Mesenchymal stem cell (in vitro differentiated cells and primary cell): ENCODE data around the gene PARD3B.

ENCODE experiments used
- DNase-seq: peaks from one replicate; pipeline ENCODE4 v3.0.0-alpha.2; 2013
- H2AFZ ChIP-seq: one replicate; pipeline ENCODE4 v1.6.1; 2013; ENCODE audit warnings: low read depth, mild to moderate bottlenecking, control low read depth, inconsistent platforms, low read length, moderate library complexity
- H2AK5ac ChIP-seq: 2 replicates; pipeline ENCODE4 v1.6.1; 2013; ENCODE audit warnings: low read length, moderate library complexity, mild to moderate bottlenecking, inconsistent platforms; ENCODE audit not compliant: severe bottlenecking
- H2BK120ac ChIP-seq: one replicate; pipeline ENCODE4 v1.6.1; 2013; ENCODE audit warnings: low read depth, mild to moderate bottlenecking, inconsistent platforms, low read length, moderate library complexity
- H2BK12ac ChIP-seq, 2 experiments: one replicate each; pipeline ENCODE4 v1.6.1; 2013; ENCODE audit warnings: inconsistent platforms in 2 of 2, low read length in 2 of 2, mild to moderate bottlenecking in 2 of 2, moderate library complexity in 2 of 2, control low read depth in 1 of 2
- H2BK15ac ChIP-seq: one replicate; pipeline ENCODE4 v1.6.1; 2013; ENCODE audit warnings: mild to moderate bottlenecking, low read depth, inconsistent platforms; ENCODE audit not compliant: poor library complexity, severe bottlenecking
- H2BK5ac ChIP-seq: 2 replicates; pipeline ENCODE4 v1.6.1; 2013; ENCODE audit warnings: low read depth, mild to moderate bottlenecking, low read length, control low read depth, inconsistent platforms; ENCODE audit not compliant: poor library complexity, severe bottlenecking
- H3K14ac ChIP-seq, 2 experiments: one replicate each; pipeline ENCODE4 v1.6.1; 2013; ENCODE audit warnings: inconsistent platforms in 2 of 2, low read length in 2 of 2, control low read depth in 1 of 2, mild to moderate bottlenecking in 1 of 2, moderate library complexity in 1 of 2
- H3K18ac ChIP-seq, 2 experiments: one replicate each; pipeline ENCODE4 v1.6.1; 2013; ENCODE audit warnings: inconsistent platforms in 2 of 2, low read length in 2 of 2, control low read depth in 1 of 2, low read depth in 1 of 2, mild to moderate bottlenecking in 1 of 2
- H3K23ac ChIP-seq, 2 experiments: one replicate each; pipeline ENCODE4 v1.6.1; 2013; ENCODE audit warnings: inconsistent platforms in 2 of 2, low read length in 2 of 2, mild to moderate bottlenecking in 2 of 2, moderate library complexity in 2 of 2, control low read depth in 1 of 2
- H3K27ac ChIP-seq: 2 replicates; pipeline ENCODE4 v1.5.1; 2013; ENCODE audit warnings: mild to moderate bottlenecking, moderate library complexity, low read length, control low read depth, inconsistent platforms; ENCODE audit not compliant: poor library complexity, severe bottlenecking
- H3K27me3 ChIP-seq, 2 experiments: 2 replicates each; pipeline versions ENCODE4 v1.6.1 to v1.7.0; 2013; ENCODE audit warnings: low read length in 2 of 2, mild to moderate bottlenecking in 2 of 2, moderate library complexity in 2 of 2, control low read depth in 1 of 2, inconsistent platforms in 1 of 2; ENCODE audit not compliant: control insufficient read depth in 1 of 2, insufficient read depth in 1 of 2
- H3K36me3 ChIP-seq, 2 experiments: 2 replicates each; pipeline versions ENCODE4 v1.6.1 to v1.7.0; 2013; ENCODE audit warnings: low read length in 2 of 2, control low read depth in 1 of 2, inconsistent platforms in 1 of 2, low read depth in 1 of 2, mild to moderate bottlenecking in 1 of 2; ENCODE audit not compliant: insufficient read depth in 2 of 2, control insufficient read depth in 1 of 2
- H3K4ac ChIP-seq, 2 experiments: one replicate each; pipeline ENCODE4 v1.6.1; 2013; ENCODE audit warnings: inconsistent platforms in 2 of 2, low read length in 2 of 2, mild to moderate bottlenecking in 2 of 2, moderate library complexity in 2 of 2, control low read depth in 1 of 2, low read depth in 1 of 2
- H3K4me1 ChIP-seq: 2 replicates; pipeline ENCODE4 v1.6.1; 2013; ENCODE audit warnings: low read depth, low read length, control low read depth; ENCODE audit not compliant: control insufficient read depth, insufficient read depth
- H3K4me2 ChIP-seq: 2 replicates; pipeline ENCODE4 v1.6.1; 2013; ENCODE audit warnings: low read length, mild to moderate bottlenecking, inconsistent platforms; ENCODE audit not compliant: poor library complexity, severe bottlenecking
- H3K4me3 ChIP-seq, 2 experiments: 2 replicates each; pipeline versions ENCODE4 v1.5.1 to v1.7.0; 2013; ENCODE audit warnings: low read length in 2 of 2, mild to moderate bottlenecking in 2 of 2, control low read depth in 1 of 2, low read depth in 1 of 2; ENCODE audit not compliant: insufficient read depth in 1 of 2
- H3K79me1 ChIP-seq: replicated peaks from 2 replicates; pipeline ENCODE4 v1.6.1; 2013; ENCODE audit warnings: mild to moderate bottlenecking, control low read depth, low read length, inconsistent platforms; ENCODE audit not compliant: poor library complexity, severe bottlenecking
- H3K9ac ChIP-seq: 2 replicates; pipeline ENCODE4 v1.7.0; 2013; ENCODE audit warnings: mild to moderate bottlenecking, low read length, moderate library complexity
- H3K9me3 ChIP-seq: 2 replicates; pipeline ENCODE4 v1.7.0; 2013; ENCODE audit warnings: mild to moderate bottlenecking, low read length; ENCODE audit not compliant: control insufficient read depth
- H4K8ac ChIP-seq: one replicate; pipeline ENCODE4 v1.6.1; 2013; ENCODE audit warnings: inconsistent platforms, mild to moderate bottlenecking, low read length, moderate library complexity
- H4K91ac ChIP-seq: one replicate; pipeline ENCODE4 v1.6.1; 2013; ENCODE audit warnings: mild to moderate bottlenecking, low read length, inconsistent platforms
- WGBS: methylation state at CpG from one replicate; pipeline ENCODE4 v1.1.7; 2013; ENCODE audit warnings: mixed read lengths; 5-methylcytosine and 5-hydroxymethylcytosine counted together

Gene PARD3B

GRCh38 chr2:205245652-205246051 is 700.4 kb downstream of the PARD3B start:
- Histone ChIP-seq H2BK12ac (no peak overlapping the region), H2BK5ac (no peak overlapping the region)
- 100% methylated on average over 1 of the region's 2 CpGs for WGBS

GRCh38 chr2:205259121-205259520 is 713.8 kb downstream of the PARD3B start:
- H3K4ac ChIP-seq = no peak overlapping the region
- no peak overlapping the region for H4K8ac ChIP-seq
- no peak overlapping the region for H4K91ac ChIP-seq
- H3K79me1 ChIP-seq = no peaks in the 10 kb centered on the region
- no peak overlapping the region for H3K4me3 ChIP-seq
- peak; percentile 6 for DNase-seq
- H3K27ac ChIP-seq = no peak overlapping the region
- no peak overlapping the region for H2BK5ac ChIP-seq
- WGBS = 100% methylated on average over 1 of the region's 2 CpGs
- H3K9ac ChIP-seq = no peak overlapping the region
- no peak overlapping the region for H2BK120ac ChIP-seq
- H2AK5ac ChIP-seq = no peak overlapping the region
- H2BK15ac ChIP-seq = no peak overlapping the region
- H3K23ac ChIP-seq = no peak overlapping the region
- H2AFZ ChIP-seq = no peak overlapping the region
- H3K18ac ChIP-seq = no peak overlapping the region
- H3K27me3 ChIP-seq = no peaks in the 10 kb centered on the region
- H2BK12ac ChIP-seq = no peak overlapping the region
- no peak overlapping the region for H3K4me2 ChIP-seq
- no peaks in the 10 kb centered on the region for H3K36me3 ChIP-seq
- H3K4me1 ChIP-seq = no peaks in the 10 kb centered on the region
- H3K14ac ChIP-seq = no peak overlapping the region
- no peaks in the 10 kb centered on the region for H3K9me3 ChIP-seq

More at GRCh38 chr2:205245652-205246051, 700.4 kb downstream of the PARD3B start:
- Histone ChIP-seq H4K91ac (no peak overlapping the region), H3K27me3 (no peaks in the 10 kb centered on the region), H3K36me3 (no peaks in the 10 kb centered on the region), H3K9me3 (no peaks in the 10 kb centered on the region), H3K4me3 (peak overlapping the region in 1 of 2 experiments; percentile 20), H2BK15ac (no peak overlapping the region), H3K4ac (no peak overlapping the region), H2AFZ (no peak overlapping the region), H3K23ac (no peak overlapping the region), H4K8ac (no peak overlapping the region), H3K4me2 (no peak overlapping the region), H3K9ac (peak overlapping the region; percentile 84), H3K4me1 (no peaks in the 10 kb centered on the region), H2BK120ac (no peak overlapping the region), H3K79me1 (no peaks in the 10 kb centered on the region), H3K14ac (no peak overlapping the region), H2AK5ac (no peak overlapping the region), H3K18ac (no peak overlapping the region), H3K27ac (no peak overlapping the region)
- DNase-seq = no peak

DNA sequence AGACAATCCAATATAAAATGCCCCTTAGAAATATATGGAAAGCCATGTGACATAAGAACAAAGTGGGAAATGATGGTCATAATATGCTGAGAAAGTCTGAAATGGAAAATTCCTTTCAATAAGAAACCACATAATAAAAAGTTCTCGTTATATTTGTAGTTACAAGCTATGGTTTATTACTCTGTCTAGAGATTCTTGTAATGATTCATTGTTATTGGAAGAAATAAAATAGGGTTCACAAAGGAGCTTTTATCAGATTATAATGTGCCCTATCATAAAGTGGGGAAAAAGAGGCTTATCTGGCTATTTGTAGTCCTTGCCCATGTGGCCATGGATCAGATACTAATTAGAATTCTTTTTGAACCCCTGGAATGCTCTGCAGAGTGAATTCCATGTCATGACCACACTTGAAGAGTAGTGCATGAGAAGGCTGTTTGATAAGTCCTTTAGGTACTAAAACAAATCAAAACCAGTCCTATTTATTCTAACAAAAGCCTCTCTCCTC is 716.3 kb downstream of the PARD3B start:
- H2BK15ac ChIP-seq = no peak overlapping the region
- H2AFZ ChIP-seq = no peak overlapping the region
- no peaks in the 10 kb centered on the region for H3K27me3 ChIP-seq
- H3K4me3 ChIP-seq = no peak overlapping the region
- no peak overlapping the region for H2BK5ac ChIP-seq
- H3K4ac ChIP-seq = no peak overlapping the region
- no peak overlapping the region for H3K27ac ChIP-seq
- no peak overlapping the region for H3K4me2 ChIP-seq
- H4K8ac ChIP-seq = no peak overlapping the region
- H3K36me3 ChIP-seq = no peaks in the 10 kb centered on the region
- H3K23ac ChIP-seq = no peak overlapping the region
- no peak overlapping the region for H3K14ac ChIP-seq
- no peak overlapping the region for H3K18ac ChIP-seq
- H3K4me1 ChIP-seq = no peaks in the 10 kb centered on the region
- no peak for DNase-seq
- no peak overlapping the region for H2AK5ac ChIP-seq
- H3K79me1 ChIP-seq = no peaks in the 10 kb centered on the region
- H2BK120ac ChIP-seq = no peak overlapping the region
- WGBS = no CpG with 5 or more reads among the region's 1 CpG
- H3K9me3 ChIP-seq = no peaks in the 10 kb centered on the region
- H3K9ac ChIP-seq = no peak overlapping the region
- H2BK12ac ChIP-seq = no peak overlapping the region
- no peak overlapping the region for H4K91ac ChIP-seq

GRCh38 chr2:205267323-205267722 is 722.0 kb downstream of the PARD3B start:
- H2AK5ac ChIP-seq = no peak overlapping the region

More at GRCh38 chr2:205267323-205267722, 722.0 kb downstream of the PARD3B start:
- H3K14ac ChIP-seq = no peak overlapping the region
- H2BK12ac ChIP-seq = no peak overlapping the region
- no peak overlapping the region for H3K4me3 ChIP-seq
- no peak overlapping the region for H3K27ac ChIP-seq
- no peaks in the 10 kb centered on the region for H3K36me3 ChIP-seq
- DNase-seq = no peak
- H2BK5ac ChIP-seq = no peak overlapping the region
- H3K79me1 ChIP-seq = no peaks in the 10 kb centered on the region
- no peak overlapping the region for H2BK120ac ChIP-seq
- WGBS = 88% methylated on average over 2 of the region's 2 CpGs
- H3K9ac ChIP-seq = no peak overlapping the region
- no peak overlapping the region for H2AFZ ChIP-seq
- H3K18ac ChIP-seq = no peak overlapping the region
- H3K23ac ChIP-seq = no peak overlapping the region
- no peaks in the 10 kb centered on the region for H3K27me3 ChIP-seq
- no peaks in the 10 kb centered on the region for H3K4me1 ChIP-seq
- H3K9me3 ChIP-seq = no peaks in the 10 kb centered on the region
- no peak overlapping the region for H3K4ac ChIP-seq
- H4K8ac ChIP-seq = no peak overlapping the region
- no peak overlapping the region for H4K91ac ChIP-seq
- H2BK15ac ChIP-seq = no peak overlapping the region
- H3K4me2 ChIP-seq = no peak overlapping the region
